IMR-90 (cell line): ENCODE data around the gene ASAP2.

Experiments used
- CEBPB ChIP-seq: IDR thresholded peaks from 2 replicates; pipeline ENCODE4 v1.6.1; 2012; ENCODE audit warnings: low read depth, low read length, improper control_type of control experiment
- ELK1 ChIP-seq: fragments of 150-350 bp; IDR thresholded peaks from 2 replicates; pipeline ENCODE4 v1.6.1; 2016; ENCODE audit warnings: low read depth, mild to moderate bottlenecking, low read length, moderate library complexity, borderline replicate concordance
- FOS ChIP-seq: fragments of 150-350 bp; IDR thresholded peaks from 2 replicates; pipeline ENCODE4 v1.6.1; 2016; ENCODE audit warnings: low read depth, low read length
- MAFK ChIP-seq: IDR thresholded peaks from 2 replicates; pipeline ENCODE4 v1.6.1; 2012; ENCODE audit warnings: low read depth, low read length, improper control_type of control experiment
- POLR2A ChIP-seq: IDR thresholded peaks from 2 replicates; pipeline ENCODE4 v1.6.1; 2012; ENCODE audit warnings: mild to moderate bottlenecking, low read depth, low read length
- RAD21 ChIP-seq: IDR thresholded peaks from 2 replicates; pipeline ENCODE4 v1.6.1; 2012; ENCODE audit warnings: low read length, improper control_type of control experiment
- RFX5 ChIP-seq: IDR thresholded peaks from 2 replicates; pipeline ENCODE4 v1.8.0; 2012; ENCODE audit warnings: low read depth, mild to moderate bottlenecking, low read length, moderate library complexity
- SMC3 ChIP-seq: fragments of 150-350 bp; IDR thresholded peaks from 2 replicates; pipeline ENCODE4 v1.6.1; 2016; ENCODE audit warnings: low read depth, mild to moderate bottlenecking, antibody characterized with exemption, low read length, moderate library complexity
- USF2 ChIP-seq: fragments of 150-350 bp; IDR thresholded peaks from 2 replicates; pipeline ENCODE4 v1.6.1; 2017; ENCODE audit warnings: mild to moderate bottlenecking, antibody characterized with exemption, low read length, low read depth
- TF ChIP-seq, protein P1 (sequence below): conservative IDR thresholded peaks from 2 replicates; pipeline ENCODE4 v1.5.1; 2012; ENCODE audit warnings: mild to moderate bottlenecking, low read depth, low read length, improper control_type of control experiment

DNA sequence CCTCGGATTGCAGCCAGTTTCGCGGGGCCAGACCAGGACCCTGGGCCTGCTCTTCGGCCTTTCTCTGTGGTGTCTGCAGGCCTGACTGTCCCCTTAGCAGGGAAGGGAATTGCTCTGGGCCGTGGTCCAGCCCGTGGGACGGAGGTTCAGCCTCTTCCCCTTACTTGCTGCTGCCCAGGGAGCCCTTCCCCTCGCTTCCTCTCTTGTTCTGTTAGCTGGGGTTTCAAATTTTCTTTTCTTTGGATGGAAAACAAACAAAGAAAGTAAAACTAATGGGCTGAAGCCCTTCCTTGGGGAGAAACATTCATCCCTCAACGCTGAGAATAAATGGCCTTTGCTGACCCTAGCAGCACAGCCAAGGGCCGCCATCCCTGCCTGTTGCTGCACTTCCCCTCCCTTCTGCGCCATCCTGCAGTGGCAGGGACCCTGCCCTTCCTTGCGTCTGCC lies 52.4 kb downstream of the ASAP2 start:
- TF ChIP-seq POLR2A (no peak), RAD21 (no peak), USF2 (no peak), FOS (no peak), MAFK (no peak), RFX5 (no peak), SMC3 (no peak), ELK1 (no peak), CEBPB (no peak)
- TF ChIP-seq, protein P1, sequence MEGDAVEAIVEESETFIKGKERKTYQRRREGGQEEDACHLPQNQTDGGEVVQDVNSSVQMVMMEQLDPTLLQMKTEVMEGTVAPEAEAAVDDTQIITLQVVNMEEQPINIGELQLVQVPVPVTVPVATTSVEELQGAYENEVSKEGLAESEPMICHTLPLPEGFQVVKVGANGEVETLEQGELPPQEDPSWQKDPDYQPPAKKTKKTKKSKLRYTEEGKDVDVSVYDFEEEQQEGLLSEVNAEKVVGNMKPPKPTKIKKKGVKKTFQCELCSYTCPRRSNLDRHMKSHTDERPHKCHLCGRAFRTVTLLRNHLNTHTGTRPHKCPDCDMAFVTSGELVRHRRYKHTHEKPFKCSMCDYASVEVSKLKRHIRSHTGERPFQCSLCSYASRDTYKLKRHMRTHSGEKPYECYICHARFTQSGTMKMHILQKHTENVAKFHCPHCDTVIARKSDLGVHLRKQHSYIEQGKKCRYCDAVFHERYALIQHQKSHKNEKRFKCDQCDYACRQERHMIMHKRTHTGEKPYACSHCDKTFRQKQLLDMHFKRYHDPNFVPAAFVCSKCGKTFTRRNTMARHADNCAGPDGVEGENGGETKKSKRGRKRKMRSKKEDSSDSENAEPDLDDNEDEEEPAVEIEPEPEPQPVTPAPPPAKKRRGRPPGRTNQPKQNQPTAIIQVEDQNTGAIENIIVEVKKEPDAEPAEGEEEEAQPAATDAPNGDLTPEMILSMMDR = no peak
